Measurements from ENCODE around the gene TGFBR2.
A peak's percentile ranks its signal among the peaks of the same experiment; 100 is the strongest.

The TGFBR2 gene

DNA sequence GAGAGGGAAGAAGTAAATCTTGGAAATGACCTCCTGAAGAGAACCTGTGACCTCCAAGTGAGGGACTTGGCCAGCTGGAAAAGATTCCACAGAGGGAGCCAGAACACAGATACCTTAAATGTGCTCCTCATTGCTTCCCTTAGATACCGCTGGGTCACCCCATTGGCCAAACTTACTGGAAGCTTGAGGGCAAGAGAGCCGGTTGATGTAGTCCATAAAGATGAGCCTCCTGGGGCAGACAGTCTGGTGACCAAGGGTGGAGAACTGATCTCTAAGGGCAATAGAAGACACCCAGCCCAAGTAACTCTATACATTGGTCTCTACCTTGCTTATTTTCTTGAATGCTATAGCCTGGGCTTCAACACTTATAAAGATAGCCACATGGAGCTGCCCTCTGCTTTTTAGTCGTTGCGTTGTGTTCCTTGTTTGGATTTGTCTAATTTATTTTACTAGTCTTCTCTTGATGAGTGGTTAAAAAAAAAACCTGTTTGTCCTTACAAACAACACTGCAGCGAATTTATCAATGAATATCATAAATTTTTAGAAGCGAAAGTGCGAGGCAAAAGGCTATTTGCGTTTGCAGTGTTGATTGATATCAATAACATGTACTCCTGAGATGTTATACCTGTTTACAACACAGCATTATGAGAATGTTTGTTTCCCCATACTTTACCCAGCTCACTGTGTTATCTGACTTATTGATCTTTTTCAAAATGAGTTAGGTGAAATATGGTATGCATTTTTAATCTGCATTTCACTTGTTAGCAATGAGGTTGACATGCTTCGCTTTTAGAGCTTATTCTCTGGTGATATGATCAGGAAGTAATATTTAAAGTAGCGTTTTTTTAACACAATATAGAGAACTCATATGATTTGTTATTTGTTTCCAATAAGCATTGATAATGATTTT lies 31.2 kb downstream of the TGFBR2 start:
- no peak for DNase-seq

DNA sequence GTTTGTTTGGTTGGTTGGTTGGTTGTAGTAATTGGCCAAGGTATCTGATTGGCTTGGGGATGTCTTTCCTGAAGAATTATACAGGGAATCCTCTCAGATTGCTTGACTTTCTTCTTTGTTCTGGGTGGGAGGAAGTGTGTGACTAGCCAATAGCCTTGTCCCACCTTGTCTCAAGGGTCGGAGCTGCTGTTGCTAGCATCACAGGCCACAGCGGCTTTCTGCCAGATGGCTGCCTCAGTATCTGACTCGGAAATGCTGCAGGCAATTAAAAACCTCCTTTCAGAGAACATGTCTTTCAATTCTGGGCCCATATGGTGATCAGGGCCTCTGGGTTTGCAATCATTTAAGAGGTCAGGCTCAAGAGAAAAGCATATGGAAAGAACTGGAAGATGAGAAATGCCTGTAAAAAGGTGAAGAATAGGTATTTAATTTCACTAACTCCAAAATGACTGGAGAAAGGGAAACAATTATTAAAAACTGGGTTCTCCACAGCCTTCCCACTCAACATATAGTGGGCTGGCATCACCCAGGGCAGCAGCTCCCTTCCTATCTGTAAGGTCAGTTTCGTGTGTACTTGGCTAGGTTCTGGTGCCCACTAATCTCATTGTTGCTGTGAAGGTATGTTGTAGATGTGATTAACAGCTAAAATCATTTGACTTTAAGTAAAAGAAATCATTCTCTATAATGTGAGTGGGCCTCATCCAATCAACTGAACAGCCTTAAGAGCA lies 32.4 kb downstream of the TGFBR2 start:
- no peak for DNase-seq

DNA sequence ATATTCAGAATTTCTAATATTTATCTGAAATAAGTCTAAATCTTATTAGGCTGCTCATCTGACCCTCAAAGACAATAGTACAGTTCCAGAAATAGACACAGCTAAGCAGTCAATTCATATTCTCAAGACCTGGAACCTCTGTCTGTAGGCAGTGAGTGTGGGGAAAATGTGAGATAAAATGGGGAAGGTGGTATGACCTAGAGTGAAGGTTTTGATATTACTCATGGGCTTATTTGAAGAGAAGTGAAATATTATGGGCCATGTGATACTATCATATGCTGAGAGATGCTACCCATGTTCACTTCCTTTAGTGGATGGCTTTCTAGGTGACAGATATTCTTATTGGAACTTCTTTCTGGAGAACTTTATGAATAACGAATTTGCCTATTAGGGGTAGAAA lies 33.5 kb downstream of the TGFBR2 start:
- peak; percentile 20 to 51 (median 40) for DNase-seq

DNA sequence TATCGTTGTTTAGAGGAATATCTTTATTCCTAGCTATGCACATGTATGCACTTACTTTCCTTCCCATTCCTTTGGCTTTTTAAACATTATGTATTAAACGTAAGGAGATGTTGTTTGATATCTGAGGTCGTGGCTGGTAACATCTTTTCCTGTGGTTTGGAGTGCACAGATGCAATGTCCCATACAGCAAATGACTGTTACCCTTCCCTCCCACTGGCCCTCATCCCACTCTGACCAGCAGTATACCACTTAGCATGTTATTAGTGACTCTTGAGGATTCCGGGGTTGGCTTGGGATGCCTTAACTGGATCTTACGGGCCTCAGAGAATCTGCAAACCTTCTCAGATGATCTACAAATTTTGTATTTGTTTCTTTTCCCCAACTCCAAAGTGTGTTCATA lies 34.5 kb downstream of the TGFBR2 start:
- no peak for DNase-seq

DNA sequence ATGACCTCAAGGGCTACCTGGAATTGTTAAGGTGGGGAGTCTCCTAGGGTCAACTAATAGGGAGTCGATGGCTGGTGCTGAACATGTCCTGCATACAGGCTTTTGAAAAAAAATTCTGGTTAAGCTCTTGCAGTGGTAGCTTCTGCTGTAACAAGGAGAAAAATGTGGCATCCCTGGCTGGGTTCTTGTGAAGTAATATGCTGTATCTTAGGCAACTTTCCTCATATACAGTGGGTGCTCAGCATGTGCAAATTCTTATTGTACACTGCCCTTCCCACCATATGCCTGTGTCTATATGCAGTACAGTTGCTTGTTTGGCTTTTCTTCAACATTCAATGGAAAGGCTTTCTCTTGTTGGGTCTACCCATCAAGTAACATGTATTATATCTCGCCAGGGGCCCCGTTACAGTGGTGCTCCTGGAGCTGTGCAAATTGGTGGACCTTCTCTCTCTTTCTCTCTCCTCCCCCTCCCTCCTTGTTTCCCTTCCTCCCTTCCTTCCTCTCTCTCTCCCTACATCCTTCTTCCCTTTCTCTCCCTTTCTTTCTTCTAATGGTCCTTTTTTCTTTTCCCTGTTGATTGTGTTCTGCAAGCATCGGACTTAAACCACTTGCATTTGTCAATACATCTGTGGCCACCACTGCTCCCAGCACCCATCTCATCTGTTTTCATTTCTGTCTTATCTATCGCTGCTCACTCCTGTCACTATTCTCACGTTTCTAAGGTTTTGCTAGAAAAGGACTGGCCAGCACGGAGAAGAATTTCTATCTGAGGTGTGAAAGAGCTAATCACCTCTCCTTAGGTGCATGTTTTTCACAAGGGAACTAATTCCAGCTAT lies 35.2 kb downstream of the TGFBR2 start:
- no peak for DNase-seq

DNA sequence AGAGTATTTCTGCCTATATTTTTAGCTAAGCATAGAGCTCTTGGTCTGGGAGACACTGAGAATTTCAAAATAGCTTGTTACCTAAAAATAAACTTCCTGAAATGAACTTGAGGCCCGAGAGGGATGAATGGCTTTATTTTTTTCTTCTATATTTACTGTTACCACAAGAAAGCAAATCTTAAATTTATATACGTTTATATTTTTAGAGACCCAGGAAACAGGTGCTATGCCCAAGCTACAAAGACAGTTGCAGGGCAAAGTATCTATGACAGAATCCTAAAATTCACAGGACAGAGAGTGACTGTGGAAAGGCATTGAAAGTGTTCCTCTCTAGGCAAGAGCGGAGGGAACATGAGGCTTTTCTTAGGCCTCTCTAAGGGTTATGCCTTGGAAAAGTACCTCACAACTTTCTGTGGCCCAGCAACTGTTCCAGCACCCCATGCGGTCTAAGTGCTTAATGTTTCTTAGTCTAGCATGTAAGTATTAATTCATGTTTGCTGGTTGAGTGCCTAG lies 36.5 kb downstream of the TGFBR2 start:
- peak in 2 of 3 donors; percentile 30 to 38 for DNase-seq

DNA sequence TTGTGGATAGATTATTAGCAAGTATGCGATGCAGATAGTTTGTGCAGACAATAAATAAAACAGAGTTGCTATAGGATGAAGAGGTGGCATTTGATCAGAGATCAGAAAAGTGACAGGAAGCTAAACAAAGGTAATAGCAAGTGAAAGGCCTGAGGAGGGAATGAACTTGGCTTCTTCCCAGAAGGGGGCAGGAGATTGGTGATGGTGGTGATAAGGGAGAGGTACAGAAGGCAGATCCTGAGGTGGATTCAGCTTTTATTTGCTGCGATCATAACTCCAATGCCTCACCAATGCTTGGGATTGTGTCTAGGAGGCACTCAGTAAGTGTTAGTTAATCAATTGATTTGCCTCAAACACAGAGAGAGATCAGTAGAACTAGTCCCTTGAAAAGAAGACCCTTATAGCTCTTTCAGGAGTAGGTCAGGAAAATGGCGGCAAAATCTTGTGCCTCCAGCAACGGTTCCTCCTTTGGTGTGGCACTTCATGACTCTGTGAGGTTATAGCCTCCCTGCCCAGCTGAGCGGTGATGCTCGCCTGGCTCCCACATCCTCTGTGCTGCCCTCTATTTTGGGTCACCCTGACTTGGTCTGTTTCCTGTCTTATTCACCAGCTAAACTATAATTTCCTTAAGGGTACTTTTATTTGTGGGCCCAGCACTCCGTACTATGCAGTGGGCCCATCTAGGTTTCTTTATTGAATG lies 37.5 kb downstream of the TGFBR2 start:
- DNase-seq, result peak in 1 of 3 donors; percentile 35

DNA sequence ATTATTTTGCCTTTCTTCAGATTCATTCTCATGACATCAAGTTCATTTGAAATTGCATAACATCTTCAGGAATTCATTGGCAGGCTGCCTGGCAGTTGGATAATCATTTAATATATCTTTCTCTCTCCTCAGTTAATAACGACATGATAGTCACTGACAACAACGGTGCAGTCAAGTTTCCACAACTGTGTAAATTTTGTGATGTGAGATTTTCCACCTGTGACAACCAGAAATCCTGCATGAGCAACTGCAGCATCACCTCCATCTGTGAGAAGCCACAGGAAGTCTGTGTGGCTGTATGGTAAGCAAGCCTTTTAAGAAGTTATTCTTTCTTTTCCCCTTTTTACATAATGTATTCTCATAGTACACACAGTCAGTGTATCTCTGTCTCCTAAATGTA lies 38.2 kb downstream of the TGFBR2 start:
- DNase-seq, result no peak

DNA sequence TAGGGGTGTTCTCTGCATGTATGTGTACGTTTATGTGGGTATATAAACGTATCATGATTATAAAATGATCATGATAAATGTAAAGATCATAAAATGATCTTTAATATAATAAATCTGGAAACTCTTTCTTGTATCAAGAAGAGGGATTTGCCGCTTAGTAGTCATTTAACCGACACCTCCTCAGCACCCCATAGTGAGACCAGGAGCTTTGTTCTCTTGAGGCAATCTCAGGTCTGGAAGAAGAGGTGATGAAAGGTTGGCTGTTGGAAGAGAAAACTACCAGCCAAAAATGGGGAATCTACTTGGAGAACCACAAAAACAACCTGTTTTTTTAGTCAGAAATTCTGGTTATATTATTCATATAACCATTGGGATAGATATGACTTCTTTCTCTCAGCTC lies 38.7 kb downstream of the TGFBR2 start:
- DNase-seq, result no peak

DNA sequence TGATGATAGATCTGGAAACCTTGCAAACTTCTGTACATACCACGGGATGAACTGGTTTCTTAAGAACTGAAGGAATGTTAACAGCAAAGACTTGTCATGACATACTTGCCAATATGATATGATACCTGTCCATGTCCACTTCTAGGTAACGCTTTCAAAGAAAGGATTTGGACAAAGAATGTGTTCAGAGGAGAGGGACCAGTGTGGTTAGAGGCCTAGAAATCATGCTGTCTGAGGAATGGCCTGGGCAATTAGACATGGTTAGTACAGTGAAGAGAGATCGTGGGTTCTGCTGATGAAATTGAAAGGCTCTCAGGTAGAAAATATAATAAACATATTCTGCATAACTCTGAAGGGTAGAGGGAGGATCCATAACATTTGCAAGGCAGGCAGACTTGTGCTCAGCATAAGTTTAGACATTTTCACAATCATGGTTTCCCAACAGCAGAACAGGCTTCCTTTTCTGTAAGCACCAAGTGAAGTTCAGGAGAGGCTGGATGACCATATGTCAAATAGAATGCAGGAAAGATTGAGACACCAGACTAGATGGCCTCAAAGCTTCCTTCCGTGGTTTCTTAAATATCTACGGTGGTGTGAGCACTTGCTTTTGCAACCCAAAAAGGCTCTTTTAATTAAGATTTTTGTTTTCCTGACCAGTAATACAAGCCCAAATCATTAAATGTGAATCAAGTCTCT lies 39.9 kb downstream of the TGFBR2 start:
- peak; percentile 58 to 72 (median 67) for DNase-seq

GRCh38 chr3:30646961-30647752 lies 40.8 kb downstream of the TGFBR2 start:
- no peak for DNase-seq

GRCh38 chr3:30648670-30649357 lies 42.4 kb downstream of the TGFBR2 start:
- no peak for DNase-seq

- peak; percentile 76 to 90 (median 87) for DNase-seq
These were observed 43.3 kb downstream of the TGFBR2 start for GRCh38 chr3:30649572-30650318.

DNA sequence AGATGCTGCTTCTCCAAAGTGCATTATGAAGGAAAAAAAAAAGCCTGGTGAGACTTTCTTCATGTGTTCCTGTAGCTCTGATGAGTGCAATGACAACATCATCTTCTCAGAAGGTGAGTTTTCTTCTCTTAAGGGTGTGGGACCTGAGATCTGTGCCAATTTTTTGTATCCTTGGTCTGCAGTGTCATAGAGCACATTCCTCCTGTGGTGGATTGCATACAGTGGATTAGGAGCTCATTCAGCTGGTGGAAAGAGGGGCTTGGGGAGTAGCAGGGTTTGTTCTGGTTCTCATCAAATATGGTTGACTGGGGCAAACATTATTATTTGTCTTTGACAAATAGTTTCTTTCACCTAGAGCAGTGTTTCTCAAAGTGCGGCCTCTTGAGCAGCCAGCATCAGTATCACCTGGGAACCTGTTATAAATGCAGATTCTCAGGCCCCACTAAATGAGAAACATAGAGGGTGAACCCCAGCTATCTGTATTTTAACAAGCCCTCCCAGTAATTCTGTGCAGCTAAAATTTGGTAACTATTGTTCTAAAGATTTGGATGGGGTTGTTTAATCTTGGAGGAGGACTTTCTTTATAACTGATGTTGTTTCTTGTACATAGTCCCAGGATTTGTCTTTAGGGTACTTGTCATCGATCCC lies 44.1 kb downstream of the TGFBR2 start:
- DNase-seq, result no peak

DNA sequence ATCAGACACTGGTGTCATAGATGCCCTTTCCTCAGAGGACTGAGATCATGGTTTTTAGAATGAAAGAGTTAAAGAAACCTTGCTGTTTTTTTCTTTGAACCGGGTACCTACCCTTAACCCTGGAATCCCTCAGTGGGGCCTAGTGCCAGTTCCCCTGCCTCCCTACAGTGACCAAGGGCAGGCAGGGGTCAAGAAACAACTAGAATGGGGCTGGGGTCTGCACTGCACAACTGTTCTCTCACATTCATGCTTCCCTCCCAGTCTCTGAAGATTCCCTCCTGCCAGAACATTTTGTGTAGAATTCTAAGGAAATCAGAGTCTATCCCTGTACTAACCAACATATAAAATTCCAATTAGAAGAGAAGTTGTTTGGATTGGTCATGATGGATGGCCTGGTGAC lies 47.9 kb downstream of the TGFBR2 start:
- DNase-seq, result no peak

DNA sequence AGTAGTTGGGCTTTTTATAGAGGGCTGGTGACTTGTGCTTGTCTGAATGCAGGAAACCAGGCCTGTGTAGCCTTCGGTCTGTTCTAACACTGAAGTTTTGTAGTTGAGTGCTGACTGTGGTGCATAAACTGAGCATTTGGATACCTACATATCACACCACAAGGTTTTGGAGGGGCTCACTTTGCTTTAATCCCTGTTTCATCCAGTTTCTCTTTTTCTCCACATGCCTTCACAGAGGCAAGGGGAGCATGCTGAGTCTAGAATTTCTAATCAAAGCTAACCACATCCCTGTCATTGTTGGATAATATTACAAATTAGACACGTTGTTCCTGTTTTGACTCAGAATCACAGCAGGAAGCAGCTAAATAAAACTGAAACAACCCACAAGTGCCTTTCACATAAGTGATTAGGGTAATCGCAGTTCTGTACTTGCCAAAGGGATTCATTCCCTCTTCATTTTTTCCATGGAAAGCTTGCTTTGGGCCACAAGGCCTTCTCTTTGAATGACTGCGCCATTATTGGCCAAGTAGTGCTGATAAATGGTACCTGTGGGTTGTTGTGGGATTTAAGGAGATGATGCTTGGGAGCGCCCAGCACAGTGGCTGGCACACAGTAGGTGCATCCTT lies 48.9 kb downstream of the TGFBR2 start:
- peak; percentile 60 to 87 (median 84) for DNase-seq

- DNase-seq, result no peak
These were observed 50.3 kb downstream of the TGFBR2 start for GRCh38 chr3:30656624-30657141.

DNA sequence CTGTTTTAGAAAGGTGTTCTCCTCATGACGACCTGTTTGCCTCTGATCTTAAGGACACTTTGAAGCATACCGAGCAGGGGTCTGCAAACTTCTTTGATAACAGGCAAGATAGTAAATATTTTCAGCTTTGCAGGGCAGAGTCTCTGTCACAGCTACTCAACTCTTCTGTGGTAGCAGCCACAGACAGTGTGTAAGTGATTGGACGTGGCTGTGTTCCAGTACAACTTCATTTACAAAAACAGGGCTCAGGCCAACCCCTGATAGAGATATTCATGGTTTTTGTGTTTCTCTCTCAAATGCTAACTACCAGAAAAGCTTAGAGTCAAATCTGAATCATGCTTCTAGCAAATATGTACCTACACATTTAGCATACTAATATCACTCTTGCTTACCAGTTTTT lies 51.5 kb downstream of the TGFBR2 start:
- DNase-seq, result no peak

Data from suppressor macrophage treated with lipopolysaccharide for 1 hour (primary cell).